GM21447 (cell line): Measurements from ENCODE around the gene ROR1.
"Not testable (repeated sequence)": the region's sequence is repeated elsewhere in the genome, so short reads cannot be mapped to it uniquely, and the experiment has no call there.

Experiments used
- ATAC-seq: cut with Tn5 transposase; IDR thresholded peaks from one replicate; pipeline ENCODE4 v1.9.1; 2021; ENCODE audit not compliant: unreplicated experiment

The ROR1 gene

DNA sequence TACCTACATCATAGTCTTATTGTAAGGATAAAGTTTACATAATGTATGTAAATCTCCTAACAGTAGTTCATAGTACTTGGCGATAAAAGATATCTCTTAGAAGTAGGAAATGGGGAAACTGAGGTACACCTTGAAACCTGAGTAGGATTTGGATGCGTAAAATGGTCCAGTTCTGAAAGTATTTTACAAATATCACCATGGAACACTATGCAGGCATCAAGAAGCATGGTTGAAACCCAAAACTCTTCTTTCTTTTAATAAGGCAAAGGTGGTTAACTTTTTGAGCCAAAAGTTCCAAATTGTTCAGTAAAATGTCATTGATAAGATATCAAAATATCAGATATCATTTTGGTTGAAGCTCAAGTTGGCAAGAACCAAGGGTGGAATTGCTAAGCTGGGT lies 46.0 kb downstream of the ROR1 start:
- no peak for ATAC-seq

DNA sequence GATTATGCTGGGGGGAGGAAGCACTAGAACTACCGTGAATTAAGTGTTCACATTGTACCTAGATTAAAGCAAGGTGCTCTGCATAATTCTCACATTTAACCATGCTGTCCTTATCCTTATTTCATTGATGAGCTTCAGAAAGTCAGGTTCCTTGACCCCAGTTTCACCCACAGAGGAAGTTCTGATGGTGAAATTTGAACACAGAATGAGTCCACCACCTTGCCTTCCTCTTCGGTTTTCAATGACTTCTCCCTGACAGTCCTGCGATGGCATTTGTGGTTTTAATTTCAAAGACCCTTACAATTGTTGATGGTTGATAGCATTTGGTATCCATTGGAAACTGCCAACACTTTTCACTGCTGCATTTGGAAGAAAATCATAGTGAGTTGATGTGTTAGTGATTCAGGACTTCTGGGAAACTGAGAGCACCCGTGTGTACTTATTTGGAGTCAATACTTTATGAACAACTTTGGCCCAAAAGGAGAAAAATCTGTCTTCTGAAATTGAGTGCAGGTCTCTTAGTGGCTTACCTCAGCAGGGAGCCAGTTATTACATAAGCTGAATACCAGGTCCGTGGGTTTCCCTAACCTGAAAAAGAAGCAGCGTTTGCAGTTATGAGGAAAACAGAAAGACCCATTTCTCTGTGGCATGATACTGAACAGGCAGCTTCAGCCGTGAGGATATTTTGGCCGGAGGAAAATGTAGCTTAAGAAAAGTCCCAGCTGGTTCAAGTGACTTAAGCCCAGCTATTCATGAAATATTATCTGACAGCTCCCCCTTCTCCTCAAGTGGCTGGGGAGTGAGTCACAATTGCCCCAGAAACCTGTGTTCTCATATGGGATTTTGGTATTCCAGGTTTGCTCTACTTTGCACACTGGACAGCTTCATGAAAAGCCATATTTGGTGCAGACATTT lies 47.5 kb downstream of the ROR1 start:
- no peak for ATAC-seq

DNA sequence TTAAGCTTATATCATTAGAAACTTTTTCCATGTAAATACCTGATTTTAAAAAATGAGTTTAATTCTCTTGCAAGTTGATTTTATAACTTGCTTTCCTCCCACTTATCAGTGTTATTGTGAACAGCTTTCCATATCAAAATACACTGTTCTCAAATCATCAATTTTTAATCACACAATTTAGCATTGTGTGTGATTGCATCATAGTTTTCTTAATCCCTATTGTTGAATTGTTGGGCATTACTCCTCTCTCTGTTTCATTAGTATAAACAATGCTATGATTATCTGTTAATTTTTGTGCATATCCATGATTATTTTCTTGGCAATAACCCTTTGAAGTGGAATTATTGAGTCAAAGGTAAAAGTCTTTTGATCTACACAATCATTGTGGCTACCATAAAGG lies 48.7 kb downstream of the ROR1 start:
- no peak for ATAC-seq

DNA sequence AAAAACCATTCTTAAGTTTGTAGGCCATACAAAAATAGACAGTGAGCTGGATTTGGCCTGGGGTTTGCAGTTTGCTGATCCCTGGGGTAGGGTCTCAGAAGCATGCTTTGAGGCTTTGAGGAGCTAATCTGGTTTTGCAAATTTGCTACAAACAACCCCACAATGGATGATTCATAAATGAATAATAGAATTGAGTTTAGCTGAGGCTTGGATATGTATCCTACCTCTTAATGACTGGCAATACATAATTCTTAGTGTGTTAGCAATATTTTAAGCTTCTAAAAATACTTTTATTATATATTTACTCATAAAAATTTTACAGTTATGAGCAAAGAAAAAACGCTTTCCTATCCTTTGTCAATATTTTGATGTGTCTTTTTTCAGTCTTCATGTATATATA lies 50.6 kb downstream of the ROR1 start:
- ATAC-seq: no peak

DNA sequence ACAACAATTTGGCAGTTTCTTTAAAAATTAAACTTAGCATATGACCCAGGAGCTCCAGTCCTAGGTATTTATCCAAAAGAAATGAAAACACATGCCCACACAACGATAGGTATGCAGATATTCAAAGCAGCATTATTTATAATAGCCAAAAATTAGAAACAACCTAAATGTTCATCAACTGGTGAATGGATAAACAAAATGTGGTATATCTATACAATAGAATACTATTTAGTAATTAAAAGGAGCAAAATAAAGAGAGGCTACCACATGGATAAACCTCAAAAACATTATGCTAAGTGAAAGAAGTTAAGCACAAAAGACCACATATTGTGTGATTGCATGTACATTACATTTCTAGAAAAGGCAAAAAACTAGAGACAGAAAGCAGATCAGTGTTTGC lies 51.3 kb downstream of the ROR1 start:
- ATAC-seq: no peak

- not testable (repeated sequence) for ATAC-seq
Measured at GRCh38 chr1:63826246-63826861, 52.5 kb downstream of the ROR1 start.

- no peak for ATAC-seq
Measured at GRCh38 chr1:63827411-63828321, 53.8 kb downstream of the ROR1 start.

GRCh38 chr1:63828322-63829044 lies 54.7 kb downstream of the ROR1 start:
- ATAC-seq: peak; percentile 90

GRCh38 chr1:63829349-63830327 lies 55.8 kb downstream of the ROR1 start:
- no peak for ATAC-seq

GRCh38 chr1:63831409-63831808 lies 57.6 kb downstream of the ROR1 start:
- no peak for ATAC-seq

GRCh38 chr1:63833363-63834119 lies 59.7 kb downstream of the ROR1 start:
- no peak for ATAC-seq

DNA sequence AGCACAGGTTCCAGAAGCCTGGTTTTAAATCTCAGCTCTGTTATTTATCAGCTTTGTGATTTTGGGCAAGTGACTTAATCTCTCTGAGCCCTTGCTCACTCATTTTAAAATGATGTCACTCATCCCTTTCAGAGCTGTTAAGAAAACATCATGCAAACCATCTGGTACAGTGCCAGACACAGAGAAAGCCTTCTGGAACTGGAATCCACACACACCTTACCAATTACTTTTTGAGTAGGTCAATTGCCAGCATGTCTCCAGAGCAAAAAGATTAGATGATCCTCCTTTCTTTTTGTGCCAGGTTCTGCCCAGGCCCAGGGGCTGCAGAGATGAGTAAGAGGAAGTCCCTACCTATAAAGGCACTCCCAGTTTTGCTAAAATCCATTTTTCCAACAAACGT lies 61.3 kb downstream of the ROR1 start:
- no peak for ATAC-seq

- ATAC-seq: no peak
Measured at GRCh38 chr1:63836374-63836773, 62.6 kb downstream of the ROR1 start.

- no peak for ATAC-seq
Measured at GRCh38 chr1:63836830-63837229, 63.0 kb downstream of the ROR1 start.

DNA sequence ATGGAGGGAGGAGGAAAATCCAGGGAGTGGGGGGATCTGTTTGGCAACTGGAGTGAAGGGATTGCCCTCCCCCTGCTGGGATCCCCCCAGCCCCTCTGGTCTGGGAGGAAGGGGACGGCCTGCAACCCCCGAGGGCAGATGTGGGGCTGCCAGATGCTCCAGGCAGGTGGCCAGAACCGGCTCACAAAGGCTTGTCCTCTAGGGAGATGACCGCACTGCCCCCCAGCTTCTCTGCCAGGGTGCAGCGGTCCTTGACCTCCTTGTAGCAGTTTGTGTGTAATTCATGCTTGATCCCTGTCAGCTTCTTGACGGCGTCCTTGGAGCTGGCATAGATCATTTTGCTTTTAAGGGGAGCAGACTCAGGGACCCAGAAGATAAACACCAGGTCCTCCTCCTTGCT lies 69.2 kb downstream of the ROR1 start:
- no peak for ATAC-seq

GRCh38 chr1:63843884-63844283 lies 70.1 kb downstream of the ROR1 start:
- ATAC-seq: no peak

- no peak for ATAC-seq
Measured at GRCh38 chr1:63845346-63845745, 71.5 kb downstream of the ROR1 start.

- ATAC-seq: no peak
Measured at GRCh38 chr1:63847308-63847910, 73.6 kb downstream of the ROR1 start.
